ENCODE data around the gene FANCC.

GRCh38 chr9:95142315-95142714 lies 175.2 kb downstream of the FANCC start:
- TF ChIP-seq, protein P1, sequence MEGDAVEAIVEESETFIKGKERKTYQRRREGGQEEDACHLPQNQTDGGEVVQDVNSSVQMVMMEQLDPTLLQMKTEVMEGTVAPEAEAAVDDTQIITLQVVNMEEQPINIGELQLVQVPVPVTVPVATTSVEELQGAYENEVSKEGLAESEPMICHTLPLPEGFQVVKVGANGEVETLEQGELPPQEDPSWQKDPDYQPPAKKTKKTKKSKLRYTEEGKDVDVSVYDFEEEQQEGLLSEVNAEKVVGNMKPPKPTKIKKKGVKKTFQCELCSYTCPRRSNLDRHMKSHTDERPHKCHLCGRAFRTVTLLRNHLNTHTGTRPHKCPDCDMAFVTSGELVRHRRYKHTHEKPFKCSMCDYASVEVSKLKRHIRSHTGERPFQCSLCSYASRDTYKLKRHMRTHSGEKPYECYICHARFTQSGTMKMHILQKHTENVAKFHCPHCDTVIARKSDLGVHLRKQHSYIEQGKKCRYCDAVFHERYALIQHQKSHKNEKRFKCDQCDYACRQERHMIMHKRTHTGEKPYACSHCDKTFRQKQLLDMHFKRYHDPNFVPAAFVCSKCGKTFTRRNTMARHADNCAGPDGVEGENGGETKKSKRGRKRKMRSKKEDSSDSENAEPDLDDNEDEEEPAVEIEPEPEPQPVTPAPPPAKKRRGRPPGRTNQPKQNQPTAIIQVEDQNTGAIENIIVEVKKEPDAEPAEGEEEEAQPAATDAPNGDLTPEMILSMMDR (IDR thresholded peaks at IDR 0.05) = no peak
- TF ChIP-seq POLR2A (IDR thresholded peaks at IDR 0.05) = no peak

All from body of pancreas (tissue), 4 donors.